ENCODE measurements around the gene NR0B2. TPM values are rescaled to one million over a fixed set of nuclear protein-coding genes. Genes with fewer than 3 reads are reported as not detected.

NR0B2 gene
- total and polyA plus RNA-seq, 8 donors = 1.2 to 7.8 (median 3.8) TPM

GRCh38 chr1:26912147-26912490 is 1.7 kb downstream of the NR0B2 start:
- DNase-seq (no peak), ATAC-seq (no peak)
- Histone ChIP-seq H3K27ac (no peak overlapping the region), H3K36me3 (no peaks in the 10 kb centered on the region), H3K9me3 (no peaks in the 10 kb centered on the region), H3K4me3 (no peak overlapping the region), H3K27me3 (no peaks in the 10 kb centered on the region), H3K4me1 (no peaks in the 10 kb centered on the region)
- intact Hi-C loops (cut with DNase I) = no loop called here
- TF ChIP-seq CTCF (IDR thresholded peaks at IDR 0.05) = no peak

GRCh38 chr1:26911399-26912146 is 2.2 kb downstream of the NR0B2 start:
- DNase-seq (no peak), ATAC-seq (no peak)
- intact Hi-C loops (cut with DNase I) = no loop called here
- no peaks in the 10 kb centered on the region for H3K27me3 ChIP-seq
- no peaks in the 10 kb centered on the region for H3K9me3 ChIP-seq
- no peaks in the 10 kb centered on the region for H3K4me1 ChIP-seq
- TF ChIP-seq CTCF (IDR thresholded peaks at IDR 0.05) = no peak
- no peak overlapping the region for H3K27ac ChIP-seq
- H3K4me3 ChIP-seq = no peak overlapping the region
- H3K36me3 ChIP-seq = no peaks in the 10 kb centered on the region

- Histone ChIP-seq H3K36me3 (no peaks in the 10 kb centered on the region), H3K9me3 (no peaks in the 10 kb centered on the region), H3K27me3 (no peaks in the 10 kb centered on the region), H3K4me1 (no peaks in the 10 kb centered on the region), H3K4me3 (no peak overlapping the region), H3K27ac (peak overlapping the region in 1 of 2 donors; percentile 33)
- TF ChIP-seq CTCF (IDR thresholded peaks at IDR 0.05) = no peak
- DNase-seq (peak in 2 of 4 donors; percentile 40 to 41), ATAC-seq (peak; percentile 31)
- intact Hi-C loops (cut with DNase I) = no loop called here
Observed at GRCh38 chr1:26910343-26911160, 3.2 kb downstream of the NR0B2 start.

GRCh38 chr1:26909951-26910342 is 3.8 kb downstream of the NR0B2 start:
- no peaks in the 10 kb centered on the region for H3K27me3 ChIP-seq
- H3K4me3 ChIP-seq = no peak overlapping the region
- no peaks in the 10 kb centered on the region for H3K4me1 ChIP-seq
- intact Hi-C loops (cut with DNase I) = no loop called here
- DNase-seq (no peak), ATAC-seq (no peak)
- no peaks in the 10 kb centered on the region for H3K9me3 ChIP-seq
- peak overlapping the region in 1 of 2 donors; percentile 33 for H3K27ac ChIP-seq
- TF ChIP-seq CTCF (IDR thresholded peaks at IDR 0.05) = no peak
- no peaks in the 10 kb centered on the region for H3K36me3 ChIP-seq

All from left lung (tissue), 10 donors.